CD4-positive, alpha-beta T cell treated with Interleukin-4 for 4 hours (primary cell): ENCODE data around the gene INSL3.

Experiments used
- DNase-seq: peaks from one replicate; pipeline ENCODE4 v3.0.0-alpha.2; 2020

The INSL3 gene

GRCh38 chr19:17843908-17844490 lies 22.7 kb upstream of the INSL3 start:
- DNase-seq, result no peak

- DNase-seq, result no peak
These were observed 22.0 kb upstream of the INSL3 start for GRCh38 chr19:17843292-17843827.

DNA sequence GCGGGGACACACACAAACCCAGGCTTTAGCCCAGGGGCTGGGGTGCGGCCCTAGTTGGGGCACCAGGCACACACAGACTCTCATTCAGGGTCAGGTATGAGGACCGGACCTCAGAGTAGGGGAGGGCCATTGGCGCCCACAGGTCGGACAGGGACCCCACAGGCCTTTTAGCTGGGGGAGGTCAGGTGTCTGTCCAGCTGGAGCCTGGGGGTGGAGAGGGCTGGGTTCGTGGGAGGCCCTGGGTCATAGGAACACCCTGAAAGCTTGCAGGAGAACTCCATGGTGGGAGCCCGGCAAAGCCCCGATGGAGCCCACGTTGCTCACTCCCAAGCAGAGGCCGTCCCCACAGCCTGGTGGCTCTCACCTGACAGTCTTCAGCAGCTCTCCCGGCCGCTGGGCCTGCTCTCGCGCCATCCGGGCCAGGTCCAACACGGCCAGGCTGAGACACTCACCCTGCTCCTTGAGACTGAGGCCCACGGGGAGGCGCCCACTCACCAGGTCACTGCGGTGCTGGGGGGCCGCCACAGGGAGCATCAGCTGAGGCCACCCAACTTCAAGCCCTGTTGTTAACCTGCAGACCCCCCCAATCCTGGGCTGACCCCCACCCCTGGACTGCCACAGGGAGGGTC lies 21.5 kb upstream of the INSL3 start:
- DNase-seq, result no peak

DNA sequence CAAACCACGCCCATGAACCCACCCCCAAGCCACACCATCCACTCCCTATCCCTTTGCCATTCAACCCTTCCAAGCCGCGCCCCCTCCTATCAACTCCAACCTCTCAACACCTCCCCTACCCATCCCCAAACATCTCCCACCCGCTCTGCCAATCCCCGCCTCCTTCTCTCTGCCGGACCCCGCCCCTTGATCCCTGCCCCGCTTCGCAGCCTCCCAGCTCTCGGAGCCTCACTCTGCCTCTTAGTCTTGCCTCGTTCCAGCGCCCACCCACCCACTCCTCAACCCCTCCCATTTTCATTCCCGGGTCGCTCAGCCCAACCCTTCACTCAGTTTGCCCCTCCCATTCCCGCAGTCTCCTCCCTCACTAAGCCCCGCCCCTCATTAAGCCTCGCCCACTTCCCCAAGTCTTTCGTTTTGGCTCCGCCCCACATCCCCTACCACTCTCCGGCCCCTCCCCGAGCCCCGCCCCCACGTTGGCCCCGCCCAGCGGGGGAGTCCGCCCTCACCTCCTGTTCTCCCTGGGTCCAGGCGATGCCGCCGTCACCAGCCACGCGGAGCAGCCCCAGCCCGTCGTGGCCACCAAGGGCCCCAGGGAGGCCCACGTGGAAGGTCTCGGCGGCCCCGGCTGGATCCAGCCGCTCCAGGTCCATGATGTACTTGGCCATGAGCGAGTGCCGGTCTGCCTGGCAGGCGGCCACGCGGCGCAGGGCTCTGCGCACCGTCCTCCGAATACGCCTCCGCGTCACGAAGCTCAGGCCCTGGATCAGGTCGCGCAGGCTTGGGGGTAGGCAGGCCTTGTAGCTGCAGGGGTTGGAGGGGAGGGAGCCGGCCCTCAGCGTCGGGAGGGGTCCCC lies 20.7 kb upstream of the INSL3 start:
- no peak for DNase-seq

- no peak for DNase-seq
These were observed 20.1 kb upstream of the INSL3 start for GRCh38 chr19:17841371-17841809.

- no peak for DNase-seq
These were observed 18.7 kb upstream of the INSL3 start for GRCh38 chr19:17840019-17840418.

DNA sequence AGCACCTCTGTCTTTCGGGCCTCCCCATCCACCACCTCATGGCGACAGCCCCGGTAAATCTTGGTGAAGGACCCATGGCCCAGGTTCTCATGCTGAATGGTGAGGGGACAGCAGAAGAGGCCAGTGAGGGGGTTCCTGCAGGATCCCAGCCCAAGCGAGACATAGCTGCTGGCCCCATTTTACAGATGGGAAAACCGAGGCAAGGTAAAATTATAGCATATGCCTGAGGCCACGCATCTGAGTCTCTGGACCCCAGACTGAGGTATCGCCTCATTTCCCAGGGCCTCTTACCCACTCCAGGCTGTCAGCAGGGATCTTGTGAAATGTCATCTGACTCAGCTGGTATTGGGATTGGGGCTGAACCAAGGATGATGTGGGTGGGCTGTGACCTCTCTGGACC lies 16.7 kb upstream of the INSL3 start:
- DNase-seq, result no peak

GRCh38 chr19:17836530-17836929 lies 15.2 kb upstream of the INSL3 start:
- DNase-seq, result no peak

GRCh38 chr19:17835182-17836006 lies 14.1 kb upstream of the INSL3 start:
- DNase-seq, result no peak

GRCh38 chr19:17834350-17835181 lies 13.2 kb upstream of the INSL3 start:
- no peak for DNase-seq

GRCh38 chr19:17832443-17833208 lies 11.3 kb upstream of the INSL3 start:
- no peak for DNase-seq

DNA sequence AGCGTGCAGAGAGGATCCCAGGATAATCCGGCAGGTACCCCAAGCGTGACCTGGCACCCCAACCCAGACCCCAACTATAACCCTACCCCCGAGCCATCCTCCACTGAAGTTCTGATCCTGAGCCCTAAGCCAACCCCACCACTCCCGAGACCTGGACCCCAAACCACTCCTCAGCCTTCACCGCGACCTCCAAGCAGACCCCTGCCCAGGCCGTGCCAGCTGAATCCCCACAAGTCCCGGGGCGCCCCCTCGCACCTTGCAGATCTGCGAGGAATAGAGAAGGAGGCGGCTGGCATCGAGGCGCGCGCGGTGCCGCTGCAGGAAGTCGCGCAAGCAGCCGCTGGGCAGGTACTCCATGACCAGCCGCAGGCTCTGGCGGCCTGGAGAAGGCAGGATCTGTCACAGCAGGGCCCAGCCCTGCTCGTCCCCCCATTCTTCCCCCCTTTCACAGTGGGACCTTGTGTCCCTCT lies 10.1 kb upstream of the INSL3 start:
- no peak for DNase-seq

GRCh38 chr19:17830567-17831418 lies 9.5 kb upstream of the INSL3 start:
- no peak for DNase-seq

GRCh38 chr19:17829855-17830566 lies 8.7 kb upstream of the INSL3 start:
- DNase-seq, result no peak

GRCh38 chr19:17826508-17827056 lies 5.3 kb upstream of the INSL3 start:
- DNase-seq, result no peak

- DNase-seq, result no peak
These were observed 3.0 kb upstream of the INSL3 start for GRCh38 chr19:17824339-17824738.

- no peak for DNase-seq
These were observed 3.5 kb downstream of the INSL3 start for GRCh38 chr19:17817668-17818363.

GRCh38 chr19:17812099-17812498 lies 9.2 kb downstream of the INSL3 start:
- DNase-seq, result no peak
